Stomach (tissue), 9 donors: ENCODE data around the gene TAF15. TPM values are rescaled to one million over a fixed set of nuclear protein-coding genes. Genes with fewer than 3 reads are reported as not detected.

Experiments used
- DNase-seq, 2 donors: peaks; one replicate each; pipeline versions ENCODE4 v3.0.0 to v3.0.0-alpha.2; 2013 to 2019
- H3K27ac ChIP-seq, 5 donors: fragments of 200-600 bp in 4 of 5; sonication (generic) in 4 of 5; one replicate each; pipeline ENCODE4 v1.5.1; 2013 to 2019; ENCODE audit warnings: mild to moderate bottlenecking in 1 of 5, moderate library complexity in 1 of 5
- H3K27me3 ChIP-seq, 3 donors: fragments of 200-600 bp; sonication (generic); one replicate each; pipeline ENCODE4 v1.5.1; 2017 to 2019; ENCODE audit warnings: mixed run types in 1 of 3
- H3K36me3 ChIP-seq, 4 donors: fragments of 200-600 bp; sonication (generic); 1 replicate in 3 of 4; 2 replicates in 1 of 4; pipeline ENCODE4 v1.5.1; 2016 to 2019
- H3K4me1 ChIP-seq, 4 donors: fragments of 200-600 bp; sonication (generic); one replicate each; pipeline ENCODE4 v1.5.1; 2016 to 2019
- H3K4me3 ChIP-seq, 4 donors: fragments of 200-600 bp; sonication (generic) in 3 of 4; one replicate each; pipeline ENCODE4 v1.5.1; 2016 to 2019; ENCODE audit warnings: mild to moderate bottlenecking in 1 of 4
- H3K9me3 ChIP-seq, 4 donors: fragments of 200-600 bp; sonication (generic); one replicate each; pipeline ENCODE4 v1.5.1; 2016 to 2019
- CTCF ChIP-seq, 7 experiments: fragments of 450-650 bp in 4 of 7; fragments of 200-600 bp in 3 of 7; sonication (generic) in 3 of 7; IDR thresholded peaks; one replicate each; pipeline ENCODE4 v1.5.1; 2016 to 2019; ENCODE audit warnings: antibody characterized with exemption in 7 of 7, control low read depth in 2 of 7, mild to moderate bottlenecking in 1 of 7
- EP300 ChIP-seq: sonication (generic); formaldehyde crosslinking; IDR thresholded peaks from one replicate; pipeline ENCODE4 v1.6.1; 2017; ENCODE audit warnings: antibody characterized with exemption
- POLR2A ChIP-seq, 4 donors: fragments of 450-650 bp; IDR thresholded peaks; one replicate each; pipeline ENCODE4 v1.6.1; 2016; ENCODE audit warnings: antibody characterized with exemption in 4 of 4, control low read depth in 2 of 4, mild to moderate bottlenecking in 1 of 4, moderate library complexity in 1 of 4
- POLR2AphosphoS5 ChIP-seq, 3 donors: sonication (generic); formaldehyde crosslinking; IDR thresholded peaks; one replicate each; pipeline ENCODE4 v1.6.1; 2016; ENCODE audit warnings: antibody characterized with exemption in 3 of 3
- WGBS, 5 donors: extraction: QIAGEN DNeasy Blood & Tissue Kit in 3 of 5; methylation state at CpG; one replicate each; pipeline versions ENCODE4 v1.1.5 to v1.1.7; 2013 to 2018; 5-methylcytosine and 5-hydroxymethylcytosine counted together
- intact Hi-C: fragments of 100-400 bp; cut with DNase I; formaldehyde crosslinking; loops from one replicate; pipeline ENCODE4 v1.15.1; 2023; ENCODE audit warnings: low total_unique reads
- polyA plus RNA-seq, 3 donors: library from polyadenylated mRNA; stranded (reverse); fragments of 200-250 nt; gene quantifications; one replicate each; pipeline ENCODE4 v1.2.3, GENCODE V29; 2013
- total RNA-seq, 5 donors: library from RNA; depleted of rRNA; stranded (reverse); fragments of >200 nt; gene quantifications; one replicate each; pipeline versions ENCODE4 v1.1.0 to v1.2.3, GENCODE V29; 2014 to 2016
- donor health status: healthy with polysubstance abuse.
- donor health status: Bipolar disorder and iron deficiency.
- donor health status: healthy.

Gene TAF15
- total and polyA plus RNA-seq, 8 donors, result 21.1 to 127 (median 78.5) TPM

- intact Hi-C loops, result no loop called here
- H3K9me3 ChIP-seq, result no peaks in the 10 kb centered on the region
- H3K36me3 ChIP-seq, result no peaks in the 10 kb centered on the region
- DNase-seq, result no peak
- no peaks in the 10 kb centered on the region for H3K27me3 ChIP-seq
- peak overlapping the region in 4 of 5 donors; percentile 55 to 84 (median 74) for H3K27ac ChIP-seq
- 28 to 45% (median 38%) methylated on average over 6 of the region's 6 CpGs for WGBS, 5 donors
- H3K4me3 ChIP-seq, result no peak overlapping the region
- TF ChIP-seq POLR2A (IDR thresholded peaks at IDR 0.05) (no peak), POLR2AphosphoS5 (IDR thresholded peaks at IDR 0.05) (no peak), EP300 (no peak), CTCF (IDR thresholded peaks at IDR 0.05) (no peak)
- peaks cover 26 to 63% (median 50%) of the 10 kb centered on the region in 4 donors for H3K4me1 ChIP-seq
Observed at GRCh38 chr17:35775583-35775982, 33.7 kb upstream of the TAF15 start.

GRCh38 chr17:35778641-35779196 lies 30.6 kb upstream of the TAF15 start:
- H3K36me3 ChIP-seq, result no peaks in the 10 kb centered on the region
- TF ChIP-seq POLR2A (IDR thresholded peaks at IDR 0.05) (no peak), EP300 (no peak), CTCF (IDR thresholded peaks at IDR 0.05) (no peak)
- H3K27ac ChIP-seq, result peak overlapping the region in 4 of 5 donors; percentile 38 to 68 (median 62)
- peaks cover 28 to 76% (median 56%) of the 10 kb centered on the region in 4 donors for H3K4me1 ChIP-seq
- H3K9me3 ChIP-seq, result no peaks in the 10 kb centered on the region
- H3K4me3 ChIP-seq, result no peak overlapping the region
- no peak for DNase-seq
- intact Hi-C loops, result no loop called here
- WGBS, 5 donors, result 89 to 95% (median 93%) methylated on average over 16 of the region's 16 CpGs
- H3K27me3 ChIP-seq, result no peaks in the 10 kb centered on the region

GRCh38 chr17:35780950-35781349 lies 28.3 kb upstream of the TAF15 start:
- Histone ChIP-seq H3K9me3 (no peaks in the 10 kb centered on the region), H3K27ac (no peak overlapping the region), H3K27me3 (no peaks in the 10 kb centered on the region), H3K4me3 (no peak overlapping the region), H3K36me3 (no peaks in the 10 kb centered on the region), H3K4me1 (peaks cover 23 to 76% (median 51%) of the 10 kb centered on the region in 4 donors)
- TF ChIP-seq CTCF (IDR thresholded peaks at IDR 0.05) (no peak), POLR2A (IDR thresholded peaks at IDR 0.05) (no peak), POLR2AphosphoS5 (IDR thresholded peaks at IDR 0.05) (no peak), EP300 (no peak)
- intact Hi-C loops, result no loop called here
- 72 to 81% (median 81%) methylated on average over 3 of the region's 3 CpGs for WGBS, 5 donors
- DNase-seq, result no peak

GRCh38 chr17:35784895-35785294 lies 24.4 kb upstream of the TAF15 start:
- peak overlapping the region in 3 of 5 donors; percentile 36 to 85 (median 77) for H3K27ac ChIP-seq
- 60 to 97% (median 87%) methylated on average over 1 to 2 of the region's 2 CpGs for WGBS, 5 donors
- H3K4me3 ChIP-seq, result no peak overlapping the region
- no peak for DNase-seq
- H3K4me1 ChIP-seq, result peaks cover 35 to 87% (median 60%) of the 10 kb centered on the region in 4 donors
- intact Hi-C loops, result no loop called here
- TF ChIP-seq EP300 (no peak), CTCF (IDR thresholded peaks at IDR 0.05) (no peak), POLR2A (IDR thresholded peaks at IDR 0.05) (no peak), POLR2AphosphoS5 (IDR thresholded peaks at IDR 0.05) (no peak)
- no peaks in the 10 kb centered on the region for H3K9me3 ChIP-seq
- no peaks in the 10 kb centered on the region for H3K36me3 ChIP-seq
- H3K27me3 ChIP-seq, result no peaks in the 10 kb centered on the region
